ENCODE results near the gene DFFA. TPM values are rescaled to one million over a fixed set of nuclear protein-coding genes. Genes with fewer than 3 reads are reported as not detected.

DFFA gene
- total and polyA plus RNA-seq, 11 donors, result 10.4 to 27.6 (median 24.5) TPM

- intact Hi-C loops (cut with DNase I), result loop anchor here in 4 of 10 donors (2.0 to 5.0 kb wide), 2 partner anchors 41 to 42 kb away; partner anchors contain the start of gene CENPS (in 4 of the 4)
- H3K4me3 ChIP-seq, result peak overlapping the region in 4 of 12 donors; percentile 77 to 93 (median 86)
- H3K36me3 ChIP-seq, result peaks cover 0 to 13% (median 10%) of the 10 kb centered on the region in 9 donors
- H3K9me3 ChIP-seq, result no peaks in the 10 kb centered on the region
- 92 to 94% (median 93%) methylated on average over 23 of the region's 23 CpGs for whole genome bisulfite sequencing, 4 donors
- ATAC-seq (no peak), DNase-seq (peak in 1 of 5 donors; percentile 7)
- peak overlapping the region in 4 of 12 donors; percentile 3 to 85 (median 80) for H3K27ac ChIP-seq
- H3K4me1 ChIP-seq, result peaks cover 0 to 50% (median 23%) of the 10 kb centered on the region in 12 donors
- TF ChIP-seq CTCF (IDR thresholded peaks at IDR 0.05) (no peak), POLR2A (IDR thresholded peaks at IDR 0.05) (no peak)
- no peaks in the 10 kb centered on the region for H3K27me3 ChIP-seq
Measured at GRCh38 chr1:10473145-10473765, 926 bp upstream of the DFFA start.

DNA sequence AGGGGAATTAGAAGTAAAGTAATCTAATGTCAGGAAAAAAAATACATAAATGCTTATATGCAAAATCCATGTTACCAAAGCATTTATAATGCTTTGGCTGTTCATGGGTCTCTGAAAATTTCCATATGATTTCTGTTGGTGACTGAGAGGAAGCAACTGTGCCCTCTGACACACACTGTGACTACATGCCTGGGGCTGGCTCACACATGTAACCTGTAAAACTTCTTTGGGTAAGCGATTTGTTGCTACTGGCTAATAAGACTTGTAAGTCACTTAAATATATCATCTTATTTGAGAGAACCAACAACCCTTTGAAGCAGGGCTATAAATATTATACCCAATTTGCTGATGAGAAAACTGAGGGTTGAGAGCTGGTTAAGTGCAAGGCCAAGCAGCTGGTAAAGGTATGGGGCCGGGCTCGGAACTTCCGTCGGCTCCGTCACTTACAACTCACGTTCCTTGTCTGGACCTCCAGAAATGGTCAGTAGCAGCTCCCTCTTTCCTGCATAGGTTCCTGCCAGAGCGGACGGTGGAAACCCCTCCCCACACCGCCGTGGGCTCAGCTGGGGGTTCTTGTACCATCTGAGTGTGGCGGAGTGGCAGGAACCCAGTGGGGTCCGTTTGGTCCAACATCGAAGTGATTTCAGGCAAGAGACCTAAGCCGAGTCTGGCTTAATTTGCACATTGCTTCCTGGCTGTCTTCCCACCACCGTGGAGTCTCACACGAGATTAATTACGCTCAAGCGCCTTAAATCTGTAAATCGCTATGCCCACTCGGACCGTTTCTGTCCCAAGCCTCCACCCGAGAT, 714 bp downstream of the DFFA start:
- Histone ChIP-seq H3K27ac (peak overlapping the region in 11 of 12 donors; percentile 13 to 85 (median 70)), H3K36me3 (peaks cover 0 to 29% (median 26%) of the 10 kb centered on the region in 9 donors), H3K27me3 (no peaks in the 10 kb centered on the region), H3K4me3 (peak overlapping the region; percentile 63 to 93 (median 81)), H3K9me3 (no peaks in the 10 kb centered on the region), H3K4me1 (peaks cover 0 to 47% (median 22%) of the 10 kb centered on the region in 12 donors)
- no peak for TF ChIP-seq POLR2A (IDR thresholded peaks at IDR 0.05)
- intact Hi-C loops (cut with DNase I), result loop anchor here in 4 of 10 donors (2.0 to 5.0 kb wide), 2 partner anchors 39 to 41 kb away; partner anchors contain the start of gene CENPS (in 4 of the 4)
- 7 to 9% (median 9%) methylated on average over 23 of the region's 23 CpGs for WGBS, 4 donors
- peak in 1 of 5 donors; percentile 4 for DNase-seq
- ATAC-seq, result no peak

GRCh38 chr1:10470043-10470442, 2.3 kb downstream of the DFFA start:
- no peak for ATAC-seq
- H3K27ac ChIP-seq, result no peak overlapping the region
- H3K4me3 ChIP-seq, result no peak overlapping the region
- H3K36me3 ChIP-seq, result peaks cover 0 to 45% (median 41%) of the 10 kb centered on the region in 9 donors
- intact Hi-C loops (cut with DNase I), result loop anchor here in 3 of 10 donors (5.0 kb wide), 1 partner anchor 38 kb away; the partner anchor contains the start of gene CENPS (in 3 of the 3)
- TF ChIP-seq POLR2A (IDR thresholded peaks at IDR 0.05), result no peak
- TF ChIP-seq CTCF (IDR thresholded peaks at IDR 0.05), result no peak
- no peaks in the 10 kb centered on the region for H3K9me3 ChIP-seq
- no peaks in the 10 kb centered on the region for H3K27me3 ChIP-seq
- DNase-seq, result no peak
- H3K4me1 ChIP-seq, result peaks cover 0 to 32% (median 9%) of the 10 kb centered on the region in 12 donors
- WGBS, 4 donors, result 96 to 100% (median 98%) methylated on average over 4 of the region's 4 CpGs

GRCh38 chr1:10467078-10467477, 5.3 kb downstream of the DFFA start:
- Histone ChIP-seq H3K4me3 (no peak overlapping the region), H3K4me1 (peaks cover 0 to 13% (median 8%) of the 10 kb centered on the region in 12 donors), H3K27me3 (no peaks in the 10 kb centered on the region), H3K36me3 (peaks cover 0 to 74% (median 71%) of the 10 kb centered on the region in 9 donors), H3K9me3 (no peaks in the 10 kb centered on the region), H3K27ac (no peak overlapping the region)
- intact Hi-C loops (cut with DNase I), result loop anchor here in 1 of 10 donors (5.0 kb wide), 1 partner anchor 35 kb away; the partner anchor contains the start of gene CENPS
- WGBS, 4 donors, result 95 to 98% (median 97%) methylated on average over 2 of the region's 2 CpGs
- ATAC-seq (no peak), DNase-seq (peak in 1 of 5 donors; percentile 0)
- TF ChIP-seq POLR2A (IDR thresholded peaks at IDR 0.05) (no peak), CTCF (IDR thresholded peaks at IDR 0.05) (no peak)
